Upper lobe of right lung (tissue), 1 donor: ENCODE results near the gene OR4E1. TPM values are rescaled to one million over a fixed set of nuclear protein-coding genes. Genes with fewer than 3 reads are reported as not detected.

ENCODE experiments used
- ATAC-seq: fragments of 200-7000 bp; cut with Tn5 transposase; one replicate; pipeline ENCODE4 v1.9.1; 2020; ENCODE audit warnings: mild to moderate bottlenecking, moderate library complexity
- DNase-seq: peaks from one replicate; pipeline ENCODE4 v3.0.0-alpha.2; 2020
- H3K27ac ChIP-seq: fragments of 200-600 bp; one replicate; pipeline ENCODE4 v1.8.0; 2022
- H3K27me3 ChIP-seq: fragments of 200-600 bp; one replicate; pipeline ENCODE4 v1.8.0; 2022; ENCODE audit warnings: mild to moderate bottlenecking
- H3K36me3 ChIP-seq: fragments of 200-600 bp; one replicate; pipeline ENCODE4 v1.8.0; 2022
- H3K4me1 ChIP-seq: fragments of 200-600 bp; one replicate; pipeline ENCODE4 v1.8.0; 2022
- H3K4me3 ChIP-seq: fragments of 200-600 bp; one replicate; pipeline ENCODE4 v1.8.0; 2022; ENCODE audit warnings: mild to moderate bottlenecking
- H3K9me3 ChIP-seq: fragments of 200-600 bp; one replicate; pipeline ENCODE4 v1.8.0; 2022
- intact Hi-C: fragments of 100-400 bp; cut with DNase I; formaldehyde crosslinking; loops from one replicate; pipeline ENCODE4 v1.11.0; 2022
- total RNA-seq: library from RNA; stranded (reverse); fragmentation: NEBNext Ultra II Directional; extraction: Animal tissue kit (Norgen Biotek cat#: 25700); gene quantifications from one replicate; pipeline ENCODE4 v1.2.1, GENCODE V29; 2021
- TF ChIP-seq, protein P1 (sequence below): fragments of 200-600 bp; IDR thresholded peaks from one replicate; pipeline ENCODE4 v1.8.0; 2022; ENCODE audit warnings: antibody characterized with exemption
- donor health status: DM: no; HTN: yes; CAD: no; lungs with severe emphysema.

OR4E1 gene
- total RNA-seq, 1 donor from 2014 or later = not detected

- no peak for DNase-seq
- ATAC-seq = no peak
Measured at GRCh38 chr14:21694425-21694824, 20.8 kb upstream of the OR4E1 start.

GRCh38 chr14:21686468-21686867 lies 12.8 kb upstream of the OR4E1 start:
- DNase-seq = no peak
- no peaks in the 10 kb centered on the region for H3K36me3 ChIP-seq
- no peak overlapping the region for H3K4me3 ChIP-seq
- no peaks in the 10 kb centered on the region for H3K4me1 ChIP-seq
- H3K27ac ChIP-seq = no peak overlapping the region
- no peaks in the 10 kb centered on the region for H3K9me3 ChIP-seq
- TF ChIP-seq, protein P1, sequence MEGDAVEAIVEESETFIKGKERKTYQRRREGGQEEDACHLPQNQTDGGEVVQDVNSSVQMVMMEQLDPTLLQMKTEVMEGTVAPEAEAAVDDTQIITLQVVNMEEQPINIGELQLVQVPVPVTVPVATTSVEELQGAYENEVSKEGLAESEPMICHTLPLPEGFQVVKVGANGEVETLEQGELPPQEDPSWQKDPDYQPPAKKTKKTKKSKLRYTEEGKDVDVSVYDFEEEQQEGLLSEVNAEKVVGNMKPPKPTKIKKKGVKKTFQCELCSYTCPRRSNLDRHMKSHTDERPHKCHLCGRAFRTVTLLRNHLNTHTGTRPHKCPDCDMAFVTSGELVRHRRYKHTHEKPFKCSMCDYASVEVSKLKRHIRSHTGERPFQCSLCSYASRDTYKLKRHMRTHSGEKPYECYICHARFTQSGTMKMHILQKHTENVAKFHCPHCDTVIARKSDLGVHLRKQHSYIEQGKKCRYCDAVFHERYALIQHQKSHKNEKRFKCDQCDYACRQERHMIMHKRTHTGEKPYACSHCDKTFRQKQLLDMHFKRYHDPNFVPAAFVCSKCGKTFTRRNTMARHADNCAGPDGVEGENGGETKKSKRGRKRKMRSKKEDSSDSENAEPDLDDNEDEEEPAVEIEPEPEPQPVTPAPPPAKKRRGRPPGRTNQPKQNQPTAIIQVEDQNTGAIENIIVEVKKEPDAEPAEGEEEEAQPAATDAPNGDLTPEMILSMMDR = no peak
- H3K27me3 ChIP-seq = no peaks in the 10 kb centered on the region
- intact Hi-C loops = no loop called here
- ATAC-seq = no peak

More at GRCh38 chr14:21694425-21694824, 20.8 kb upstream of the OR4E1 start:
- no peaks in the 10 kb centered on the region for H3K9me3 ChIP-seq
- no peaks in the 10 kb centered on the region for H3K27me3 ChIP-seq
- intact Hi-C loops = no loop called here
- H3K4me1 ChIP-seq = no peaks in the 10 kb centered on the region
- H3K4me3 ChIP-seq = no peak overlapping the region
- no peak overlapping the region for H3K27ac ChIP-seq
- TF ChIP-seq, protein P1 = no peak
- H3K36me3 ChIP-seq = no peaks in the 10 kb centered on the region

DNA sequence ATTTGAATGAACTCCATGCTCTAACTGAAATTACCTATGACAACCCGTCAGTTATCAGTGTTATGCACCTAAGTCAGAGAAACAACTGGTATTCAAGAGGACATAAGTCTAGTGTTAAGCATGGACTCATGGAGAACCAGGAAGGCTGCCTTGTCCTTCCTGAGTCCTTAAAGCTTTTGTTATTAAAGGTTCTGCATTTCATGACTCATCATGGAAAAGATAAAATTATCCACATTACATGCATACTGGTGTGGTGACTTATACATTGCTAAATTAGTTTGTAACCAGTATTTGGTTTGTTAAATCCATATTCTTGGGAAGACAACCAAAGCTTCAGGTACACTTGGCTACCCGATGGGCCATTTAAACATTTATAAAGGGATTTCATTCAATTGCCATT lies 6.5 kb upstream of the OR4E1 start:
- H3K36me3 ChIP-seq = no peaks in the 10 kb centered on the region
- no peaks in the 10 kb centered on the region for H3K4me1 ChIP-seq
- H3K27ac ChIP-seq = no peak overlapping the region
- TF ChIP-seq, protein P1 = no peak
- no peaks in the 10 kb centered on the region for H3K27me3 ChIP-seq
- intact Hi-C loops = no loop called here
- ATAC-seq (no peak), DNase-seq (no peak)
- no peak overlapping the region for H3K4me3 ChIP-seq
- H3K9me3 ChIP-seq = no peaks in the 10 kb centered on the region

GRCh38 chr14:21675566-21675965 lies 1.9 kb upstream of the OR4E1 start:
- TF ChIP-seq, protein P1 = no peak
- Histone ChIP-seq H3K27me3 (no peaks in the 10 kb centered on the region), H3K4me3 (no peak overlapping the region), H3K27ac (no peak overlapping the region), H3K36me3 (no peaks in the 10 kb centered on the region), H3K4me1 (no peaks in the 10 kb centered on the region), H3K9me3 (no peaks in the 10 kb centered on the region)
- intact Hi-C loops = no loop called here
- ATAC-seq (no peak), DNase-seq (no peak)

DNA sequence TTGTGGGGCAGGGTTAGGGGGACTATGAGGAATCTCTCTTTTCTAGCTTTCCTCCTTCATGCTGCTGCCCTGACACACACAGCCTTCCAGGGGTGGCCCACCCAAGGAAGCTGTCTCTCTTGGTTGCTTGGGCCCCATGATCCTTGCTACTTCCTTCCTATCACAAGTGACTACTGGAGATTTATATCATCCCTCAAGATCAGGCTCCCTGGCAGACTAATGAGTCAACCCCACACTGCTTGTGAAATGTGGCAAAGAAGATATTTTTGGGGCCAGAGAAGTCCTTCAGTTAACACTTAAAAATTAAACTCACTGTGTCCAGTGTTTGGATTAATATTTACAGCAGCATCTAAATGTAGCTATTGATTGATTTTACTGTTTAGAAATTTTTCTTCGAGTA lies 1.5 kb downstream of the OR4E1 start:
- ATAC-seq (no peak), DNase-seq (no peak)
- no peaks in the 10 kb centered on the region for H3K27me3 ChIP-seq
- H3K4me3 ChIP-seq = no peak overlapping the region
- intact Hi-C loops = no loop called here
- H3K27ac ChIP-seq = no peak overlapping the region
- no peaks in the 10 kb centered on the region for H3K36me3 ChIP-seq
- TF ChIP-seq, protein P1 = no peak
- H3K4me1 ChIP-seq = no peaks in the 10 kb centered on the region
- no peaks in the 10 kb centered on the region for H3K9me3 ChIP-seq

GRCh38 chr14:21671371-21671770 lies 2.2 kb downstream of the OR4E1 start:
- Histone ChIP-seq H3K4me1 (no peaks in the 10 kb centered on the region), H3K9me3 (no peaks in the 10 kb centered on the region), H3K27ac (no peak overlapping the region), H3K27me3 (no peaks in the 10 kb centered on the region), H3K4me3 (no peak overlapping the region), H3K36me3 (no peaks in the 10 kb centered on the region)
- DNase-seq = no peak
- no peak for ATAC-seq
- intact Hi-C loops = no loop called here
- TF ChIP-seq, protein P1 = no peak
